Astrocyte of the spinal cord (primary cell): Measurements from ENCODE around the gene CPNE1.
A peak's percentile ranks its signal among the peaks of the same experiment; 100 is the strongest.

ENCODE experiments used
- DNase-seq: peaks from one replicate; pipeline ENCODE4 v3.0.0; 2011; ENCODE audit warnings: low read depth, low spot score
- H3K4me3 ChIP-seq: 2 replicates; pipeline ENCODE4 v1.5.1; 2011; ENCODE audit warnings: low read depth, mild to moderate bottlenecking, low read length, moderate library complexity
- in situ Hi-C: cut with HindIII; loops from 2 replicates; pipeline ENCODE4 v1.10.0; 2017; ENCODE audit warnings: low sequenced_read_pairs
- TF ChIP-seq, protein P1 (sequence below): IDR thresholded peaks from 2 replicates; pipeline ENCODE4 v1.5.1; 2012; ENCODE audit warnings: low read depth, mild to moderate bottlenecking, low read length, inconsistent platforms

The CPNE1 gene

DNA sequence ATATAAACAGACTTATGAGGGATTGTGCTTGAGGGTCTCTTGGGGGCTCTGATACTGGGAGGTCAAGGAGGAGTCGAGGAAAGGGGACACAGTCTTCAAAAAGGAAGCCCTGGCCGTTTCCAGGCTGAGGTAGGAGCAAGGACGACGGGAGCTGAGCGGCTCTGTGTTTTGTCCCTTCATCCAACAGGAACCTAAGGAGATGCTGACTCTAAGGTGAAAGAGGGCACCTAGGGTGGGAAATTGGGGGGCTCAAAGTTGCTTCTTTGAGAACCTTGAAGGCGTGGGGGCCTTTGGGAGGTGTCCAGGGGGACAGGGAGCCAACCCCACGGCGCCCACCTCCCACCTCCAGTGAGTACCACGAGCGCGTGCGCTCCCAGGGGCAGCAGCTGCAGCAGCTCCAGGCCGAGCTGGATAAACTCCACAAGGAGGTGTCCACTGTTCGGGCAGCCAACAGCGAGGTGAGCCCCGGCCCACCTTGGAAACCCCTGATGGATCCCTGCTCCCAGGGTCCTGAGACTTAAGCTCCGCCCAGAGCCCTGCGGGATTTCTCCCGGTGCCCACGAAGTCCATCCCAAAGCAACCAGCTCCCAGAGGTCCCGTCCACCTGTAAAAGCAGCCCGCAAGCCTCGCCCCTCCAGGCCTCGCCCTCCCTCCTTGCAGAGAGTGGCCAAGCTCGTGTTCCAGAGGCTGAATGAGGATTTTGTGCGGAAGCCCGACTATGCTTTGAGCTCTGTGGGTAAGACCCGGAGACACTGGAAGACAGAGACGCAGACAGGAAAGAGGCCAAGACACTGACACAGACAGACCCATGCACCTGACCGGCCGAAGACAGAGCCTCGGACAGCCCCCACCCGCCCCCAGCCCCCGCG, 46.2 kb downstream of the CPNE1 start:
- in situ Hi-C loops: no loop called here
- peak; percentile 34 for DNase-seq
- H3K4me3 ChIP-seq: peak overlapping the region; percentile 60
- TF ChIP-seq, protein P1, sequence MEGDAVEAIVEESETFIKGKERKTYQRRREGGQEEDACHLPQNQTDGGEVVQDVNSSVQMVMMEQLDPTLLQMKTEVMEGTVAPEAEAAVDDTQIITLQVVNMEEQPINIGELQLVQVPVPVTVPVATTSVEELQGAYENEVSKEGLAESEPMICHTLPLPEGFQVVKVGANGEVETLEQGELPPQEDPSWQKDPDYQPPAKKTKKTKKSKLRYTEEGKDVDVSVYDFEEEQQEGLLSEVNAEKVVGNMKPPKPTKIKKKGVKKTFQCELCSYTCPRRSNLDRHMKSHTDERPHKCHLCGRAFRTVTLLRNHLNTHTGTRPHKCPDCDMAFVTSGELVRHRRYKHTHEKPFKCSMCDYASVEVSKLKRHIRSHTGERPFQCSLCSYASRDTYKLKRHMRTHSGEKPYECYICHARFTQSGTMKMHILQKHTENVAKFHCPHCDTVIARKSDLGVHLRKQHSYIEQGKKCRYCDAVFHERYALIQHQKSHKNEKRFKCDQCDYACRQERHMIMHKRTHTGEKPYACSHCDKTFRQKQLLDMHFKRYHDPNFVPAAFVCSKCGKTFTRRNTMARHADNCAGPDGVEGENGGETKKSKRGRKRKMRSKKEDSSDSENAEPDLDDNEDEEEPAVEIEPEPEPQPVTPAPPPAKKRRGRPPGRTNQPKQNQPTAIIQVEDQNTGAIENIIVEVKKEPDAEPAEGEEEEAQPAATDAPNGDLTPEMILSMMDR: no peak

DNA sequence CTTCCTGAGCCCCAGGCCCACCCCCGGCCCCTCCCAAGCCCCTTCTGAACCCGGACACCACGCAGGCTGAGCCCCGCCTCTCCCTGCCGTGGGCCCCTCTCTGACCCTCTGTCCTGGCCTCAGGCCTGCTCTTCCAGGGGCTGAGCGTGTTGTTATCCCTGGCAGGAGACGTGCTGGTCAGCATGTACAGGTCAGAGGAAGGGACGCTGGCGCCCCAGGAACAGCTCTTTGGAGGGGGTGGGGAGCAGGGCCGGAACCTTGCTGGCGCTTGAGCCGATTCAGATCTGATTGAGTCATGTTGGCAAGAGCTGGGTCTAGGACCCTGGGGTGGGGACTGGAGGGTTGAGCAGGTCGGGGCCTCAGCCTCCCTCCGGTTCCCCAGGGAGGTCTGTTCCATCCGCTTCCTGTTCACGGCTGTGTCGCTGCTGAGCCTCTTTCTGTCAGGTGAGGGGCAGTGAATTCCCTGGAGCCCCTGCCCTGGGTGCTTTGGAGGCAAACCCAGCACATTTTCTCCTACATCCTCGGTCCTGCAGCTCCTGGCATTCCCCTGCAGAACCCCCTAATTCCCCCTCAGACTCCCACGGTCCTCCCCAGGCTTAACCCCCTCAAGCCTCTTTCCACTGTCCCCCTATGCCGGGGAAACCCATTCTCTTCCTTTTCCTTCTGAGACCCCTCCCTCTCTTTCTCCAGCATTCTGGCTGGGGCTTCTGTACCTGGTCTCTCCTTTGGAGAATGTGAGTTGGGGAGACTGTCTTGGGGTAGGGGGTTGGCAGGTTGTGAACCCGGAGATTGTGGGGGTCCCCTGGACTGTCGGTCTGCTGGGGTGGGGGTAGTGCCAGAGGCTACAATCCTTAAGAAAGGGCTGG, 47.1 kb downstream of the CPNE1 start:
- peak; percentile 59 for DNase-seq
- TF ChIP-seq, protein P1: peak; percentile 46
- in situ Hi-C loops: no loop called here
- H3K4me3 ChIP-seq: peak overlapping the region; percentile 60

DNA sequence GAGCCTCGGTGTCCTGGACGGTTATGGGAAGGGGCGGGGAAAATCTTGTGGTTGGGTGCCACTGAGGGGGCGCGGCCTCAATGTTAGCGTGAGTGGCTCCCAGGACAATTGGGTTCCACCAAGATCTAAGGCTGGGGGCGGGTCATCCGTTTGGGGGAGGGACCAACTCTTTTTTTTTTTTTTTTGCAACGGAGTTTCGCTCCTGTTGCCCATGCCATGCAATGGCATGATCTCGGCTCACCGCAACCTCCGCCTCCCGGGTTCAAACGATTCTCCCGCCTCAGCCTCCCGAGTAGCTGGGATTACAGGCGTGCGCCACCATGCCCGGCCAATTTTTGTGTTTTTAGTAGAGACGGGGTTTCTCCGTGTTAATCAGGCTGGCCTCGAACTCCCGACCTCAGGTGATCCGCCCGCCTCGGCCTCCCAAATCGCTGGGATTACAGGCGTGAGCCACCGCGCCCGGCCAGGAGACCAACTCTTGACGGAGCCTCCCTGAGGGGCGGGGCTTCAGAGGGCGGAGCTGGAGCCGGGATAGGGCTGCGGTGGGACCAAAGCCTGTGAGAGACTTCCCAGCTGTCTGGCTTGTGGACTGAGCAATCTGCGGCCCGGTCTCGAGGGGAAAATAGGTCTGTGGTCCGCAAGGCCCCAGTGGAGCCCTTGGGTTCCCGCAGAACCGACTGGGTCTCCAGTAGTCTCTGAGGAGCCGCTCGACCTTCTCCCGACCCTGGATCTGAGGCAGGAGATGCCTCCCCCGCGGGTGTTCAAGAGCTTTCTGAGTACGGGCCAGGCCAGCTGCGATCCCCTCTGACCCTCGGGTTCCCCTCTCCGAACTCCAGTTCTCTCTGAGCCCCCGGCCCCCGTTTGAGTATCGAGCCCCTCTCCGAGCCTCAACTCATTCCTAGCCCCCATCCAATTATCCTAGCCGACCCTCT, 48.0 kb downstream of the CPNE1 start:
- DNase-seq: peak; percentile 84
- TF ChIP-seq, protein P1: no peak
- in situ Hi-C loops: no loop called here
- H3K4me3 ChIP-seq: peak overlapping the region; percentile 60

DNA sequence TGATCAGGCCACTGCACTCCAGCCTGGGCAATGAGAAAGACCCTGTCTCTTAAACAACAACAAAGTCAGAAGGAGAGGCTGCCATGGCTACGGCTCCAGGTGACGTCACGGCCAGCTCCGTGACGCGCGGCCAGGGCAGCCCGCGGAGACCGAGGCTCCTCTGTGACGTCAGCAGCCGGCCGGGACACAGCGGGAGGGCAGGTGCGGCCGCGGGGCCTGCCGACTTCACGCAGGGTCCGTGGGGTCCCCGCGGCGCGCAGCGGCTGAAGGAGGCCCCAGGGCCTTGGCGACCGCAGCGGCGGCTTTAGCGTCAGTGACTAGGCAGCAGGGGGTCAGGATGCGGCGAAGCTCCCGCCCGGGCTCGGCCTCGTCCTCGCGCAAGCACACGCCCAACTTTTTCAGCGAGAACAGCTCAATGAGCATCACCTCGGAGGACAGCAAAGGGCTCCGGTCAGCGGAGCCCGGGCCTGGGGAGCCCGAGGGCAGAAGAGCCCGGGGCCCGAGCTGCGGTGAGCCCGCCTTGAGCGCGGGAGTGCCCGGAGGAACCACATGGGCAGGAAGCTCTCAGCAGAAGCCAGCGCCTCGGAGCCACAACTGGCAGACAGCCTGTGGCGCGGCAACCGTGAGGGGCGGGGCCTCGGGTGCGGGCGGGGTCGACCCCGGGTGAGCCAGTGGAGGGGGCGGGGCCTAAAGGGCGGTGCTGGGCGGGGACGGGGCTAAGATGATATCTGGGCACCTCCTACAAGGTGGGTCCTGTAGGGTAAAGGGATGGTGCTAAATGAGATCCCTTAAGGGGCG, 48.8 kb downstream of the CPNE1 start, which contains the start of gene SPAG4:
Gene SPAG4 (plus strand): TSS at position 163 of the 798 bp plus-strand sequence. CDS start 175 bp downstream, at position 338.
- peak; percentile 99 for DNase-seq
- H3K4me3 ChIP-seq: peak within 1 kb of the TSS; percentile 60
- in situ Hi-C loops: no loop called here
- TF ChIP-seq, protein P1: no peak

DNA sequence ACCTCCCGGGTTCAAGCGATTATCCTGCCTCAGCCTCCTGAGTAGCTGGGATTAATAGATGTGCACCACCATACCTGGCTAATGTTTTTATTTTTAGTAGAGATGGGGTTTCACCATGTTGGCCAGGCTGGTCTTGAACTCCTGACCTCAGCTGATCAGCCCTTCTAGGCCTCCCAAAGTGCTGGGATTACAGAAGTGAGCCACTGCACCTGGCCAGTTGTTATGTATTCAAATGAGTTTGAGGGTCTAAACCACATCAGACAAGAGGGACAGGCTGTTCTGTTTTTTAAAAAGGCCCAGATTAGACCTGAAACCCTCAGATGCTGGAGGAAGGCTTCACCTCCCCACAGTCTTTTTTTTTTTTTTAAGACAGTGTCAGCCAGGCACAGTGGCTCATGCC, 53.2 kb downstream of the CPNE1 start:
- in situ Hi-C loops: no loop called here
- H3K4me3 ChIP-seq: no peak overlapping the region
- no peak for DNase-seq
- TF ChIP-seq, protein P1: no peak
